GM12875 (cell line): Measurements from ENCODE around the gene SMARCC2.

ENCODE experiments used
- H3K4me3 ChIP-seq: one replicate; pipeline ENCODE4 v1.5.1; 2011; ENCODE audit warnings: low read depth, low read length, control low read depth
- TF ChIP-seq, protein P1 (sequence below): IDR thresholded peaks from 2 replicates; pipeline ENCODE4 v1.5.1; 2011; ENCODE audit warnings: low read depth, mild to moderate bottlenecking, control low read depth, inconsistent platforms, low read length, moderate library complexity, borderline replicate concordance; ENCODE audit not compliant: insufficient read depth

SMARCC2 gene

DNA sequence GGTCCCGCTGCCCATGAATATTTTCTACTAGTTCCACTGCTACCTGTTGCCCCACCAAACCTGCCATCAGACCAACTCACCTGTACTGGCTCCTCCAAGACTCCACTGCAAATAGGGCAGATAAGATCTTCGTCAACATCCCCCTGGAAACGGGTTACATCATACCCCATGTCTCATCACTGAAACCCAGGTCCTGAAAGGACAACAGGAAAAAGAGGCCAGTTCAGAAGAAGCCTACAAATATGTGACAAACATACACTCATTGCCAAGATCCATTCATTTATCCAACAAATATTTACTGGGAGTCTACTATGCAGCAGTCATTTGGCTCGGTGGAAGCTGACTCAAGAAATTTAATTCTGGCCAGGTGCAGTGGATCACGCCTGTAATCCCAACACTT is 24.6 kb upstream of the SMARCC2 start:
- no peak overlapping the region for H3K4me3 ChIP-seq
- TF ChIP-seq, protein P1, sequence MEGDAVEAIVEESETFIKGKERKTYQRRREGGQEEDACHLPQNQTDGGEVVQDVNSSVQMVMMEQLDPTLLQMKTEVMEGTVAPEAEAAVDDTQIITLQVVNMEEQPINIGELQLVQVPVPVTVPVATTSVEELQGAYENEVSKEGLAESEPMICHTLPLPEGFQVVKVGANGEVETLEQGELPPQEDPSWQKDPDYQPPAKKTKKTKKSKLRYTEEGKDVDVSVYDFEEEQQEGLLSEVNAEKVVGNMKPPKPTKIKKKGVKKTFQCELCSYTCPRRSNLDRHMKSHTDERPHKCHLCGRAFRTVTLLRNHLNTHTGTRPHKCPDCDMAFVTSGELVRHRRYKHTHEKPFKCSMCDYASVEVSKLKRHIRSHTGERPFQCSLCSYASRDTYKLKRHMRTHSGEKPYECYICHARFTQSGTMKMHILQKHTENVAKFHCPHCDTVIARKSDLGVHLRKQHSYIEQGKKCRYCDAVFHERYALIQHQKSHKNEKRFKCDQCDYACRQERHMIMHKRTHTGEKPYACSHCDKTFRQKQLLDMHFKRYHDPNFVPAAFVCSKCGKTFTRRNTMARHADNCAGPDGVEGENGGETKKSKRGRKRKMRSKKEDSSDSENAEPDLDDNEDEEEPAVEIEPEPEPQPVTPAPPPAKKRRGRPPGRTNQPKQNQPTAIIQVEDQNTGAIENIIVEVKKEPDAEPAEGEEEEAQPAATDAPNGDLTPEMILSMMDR: no peak

DNA sequence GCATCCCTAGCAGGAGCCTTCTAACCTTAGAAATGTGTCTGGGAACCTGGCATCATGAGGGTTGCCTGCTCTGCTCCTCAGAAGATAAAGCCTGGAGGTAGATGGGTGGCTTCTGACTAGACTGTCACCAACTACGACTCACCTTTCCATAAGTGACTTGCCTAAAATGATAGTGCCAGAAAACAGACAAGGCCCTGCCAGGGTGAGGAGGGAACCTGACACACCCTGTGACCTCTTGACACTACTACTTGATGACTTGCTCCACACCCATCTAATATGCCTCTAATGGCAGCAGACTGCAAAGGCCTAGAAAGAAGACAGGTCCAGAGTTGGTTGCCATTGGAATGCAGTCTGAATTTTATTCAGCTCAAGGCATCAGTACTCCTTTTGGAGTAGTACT is 23.1 kb upstream of the SMARCC2 start:
- no peak overlapping the region for H3K4me3 ChIP-seq
- TF ChIP-seq, protein P1: no peak

DNA sequence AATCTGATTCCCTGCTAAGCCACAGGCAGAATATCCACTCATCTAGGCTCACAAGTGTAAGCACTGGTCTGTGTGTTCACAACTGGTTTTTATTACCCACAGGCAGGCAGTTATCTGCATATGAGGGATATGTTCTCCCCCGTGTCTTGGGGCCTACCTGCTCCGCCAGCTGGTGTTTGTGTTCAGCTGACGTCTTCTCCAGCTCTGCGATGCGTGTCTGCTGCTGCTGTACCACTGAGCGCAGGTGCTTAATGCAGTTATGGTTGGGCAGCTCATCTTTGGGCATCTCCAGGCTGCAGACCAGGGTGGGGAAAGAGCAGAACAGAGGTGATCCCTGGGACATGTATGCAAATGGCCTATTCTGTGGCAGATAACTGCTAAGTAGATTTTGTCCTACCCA is 18.7 kb upstream of the SMARCC2 start:
- H3K4me3 ChIP-seq: no peak overlapping the region
- TF ChIP-seq, protein P1: no peak

DNA sequence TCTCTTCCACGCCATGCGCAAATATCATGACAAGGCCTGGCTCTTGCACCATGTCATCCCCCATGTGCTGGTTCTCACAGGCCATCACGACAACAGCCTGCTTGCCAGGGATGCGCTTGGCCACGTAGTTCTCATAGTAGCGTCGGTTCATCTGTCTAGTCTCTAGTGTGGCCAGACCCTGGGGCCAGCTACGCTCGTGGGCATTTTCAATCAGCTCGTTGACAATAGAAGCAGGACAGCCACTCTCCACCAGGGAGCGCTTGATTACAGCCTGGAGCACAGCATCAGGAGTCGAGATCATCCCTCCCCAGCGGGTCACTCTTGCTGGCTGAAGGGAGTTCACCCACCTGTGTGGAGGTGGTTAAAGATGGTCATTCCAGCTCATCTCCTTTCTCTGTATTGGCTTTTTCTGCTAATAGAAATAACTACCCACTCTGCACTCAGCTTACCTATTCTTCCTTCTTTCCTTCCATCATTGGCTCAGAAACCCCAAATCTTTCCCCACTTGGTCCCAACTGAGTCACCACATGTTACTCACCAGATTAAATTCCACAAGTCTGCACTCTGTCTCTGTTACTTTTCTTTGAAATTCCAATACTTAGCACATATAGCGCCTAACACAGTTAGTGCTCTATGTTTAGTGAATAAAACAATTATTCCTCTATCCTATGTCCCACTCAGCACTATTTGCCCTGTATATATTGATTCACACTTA is 17.3 kb upstream of the SMARCC2 start:
- TF ChIP-seq, protein P1: peak; percentile 53

DNA sequence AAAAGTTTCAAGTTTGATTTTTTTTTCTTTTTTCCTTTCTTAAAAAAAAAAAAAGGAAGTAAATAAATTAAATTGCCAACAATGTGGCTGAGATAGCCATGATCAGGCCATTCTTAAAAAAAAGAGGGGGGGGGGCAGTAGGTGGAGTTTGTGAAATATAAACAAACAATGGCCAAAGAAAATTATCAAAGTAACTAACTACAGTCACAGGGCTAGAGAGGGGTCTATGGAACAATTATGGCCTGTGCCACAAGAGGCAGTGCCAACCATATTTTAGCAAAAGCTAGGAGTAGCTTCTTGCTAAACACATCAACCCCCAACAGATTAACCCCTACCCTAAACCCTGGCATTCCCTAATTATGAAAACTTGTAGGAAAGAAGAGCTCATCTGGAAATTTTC is 16.2 kb upstream of the SMARCC2 start:
- H3K4me3 ChIP-seq: no peak overlapping the region
- TF ChIP-seq, protein P1: no peak

More for the DNA sequence above, 17.3 kb upstream of the SMARCC2 start:
- H3K4me3 ChIP-seq: no peak overlapping the region

DNA sequence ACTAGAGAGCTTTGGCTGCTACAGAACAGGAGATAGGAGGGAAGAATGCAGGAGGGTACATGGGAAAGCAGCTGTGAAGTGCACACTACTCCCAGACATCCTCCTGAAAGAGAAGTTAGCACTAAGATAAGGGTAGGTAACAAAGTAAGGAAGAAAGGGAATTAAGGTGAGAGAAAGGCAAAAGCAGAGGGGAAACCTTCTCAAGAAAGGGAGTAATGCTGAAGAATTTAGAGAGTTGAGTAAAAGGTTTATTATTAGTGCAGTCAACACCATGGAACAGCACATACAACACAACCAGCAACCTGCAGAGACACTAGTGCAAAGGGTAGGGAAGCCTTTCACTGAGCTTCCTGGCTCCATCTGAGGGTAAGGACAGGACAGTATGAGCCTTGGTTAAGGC is 15.0 kb upstream of the SMARCC2 start:
- no peak overlapping the region for H3K4me3 ChIP-seq
- TF ChIP-seq, protein P1: no peak

DNA sequence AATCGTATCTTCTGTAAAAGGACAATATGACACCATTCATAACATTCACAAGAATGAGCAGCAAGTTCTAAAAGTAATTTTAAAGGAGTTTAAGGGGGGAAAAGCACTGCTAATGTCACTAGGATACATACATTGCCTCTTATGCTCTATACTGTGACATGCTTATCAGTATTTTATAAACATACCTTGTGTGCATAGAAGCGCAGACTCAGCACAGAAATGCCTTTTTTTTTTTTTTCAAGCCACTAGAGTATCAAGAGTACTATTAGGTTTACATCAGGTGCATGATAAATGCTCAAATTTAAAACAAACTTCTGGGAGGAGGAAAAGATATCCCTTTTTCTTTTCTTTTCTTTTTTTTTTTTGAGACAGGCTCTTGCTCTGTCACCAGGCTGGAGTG is 13.6 kb upstream of the SMARCC2 start:
- TF ChIP-seq, protein P1: no peak
- no peak overlapping the region for H3K4me3 ChIP-seq
